Motor neuron (in vitro differentiated cells): Measurements from ENCODE around the gene KLK3. TPM values are rescaled to one million over a fixed set of nuclear protein-coding genes. Genes with fewer than 3 reads are reported as not detected.
A peak's percentile ranks its signal among the peaks of the same experiment; 100 is the strongest.

Experiments used
- ATAC-seq, 8 experiments: fragments of 200-7000 bp; cut with Tn5 transposase; replicated peaks in 6 of 8; 2 replicates each; pipeline ENCODE4 v1.8.0; 2021; ENCODE audit warnings: mild to moderate bottlenecking in 8 of 8, moderate library complexity in 8 of 8
- H3K27ac ChIP-seq, 2 donors: fragments of 250-450 bp; sonication (Bioruptor Pico); 2 replicates each; pipeline ENCODE4 v1.9.0; 2021; ENCODE audit warnings: antibody characterized with exemption in 2 of 2, mild to moderate bottlenecking in 2 of 2, moderate library complexity in 1 of 2
- H3K4me1 ChIP-seq, 2 donors: fragments of 250-450 bp; sonication (Bioruptor Pico); replicated peaks in 1 of 2; 2 replicates each; pipeline ENCODE4 v1.6.1; 2021; ENCODE audit warnings: antibody characterized with exemption in 2 of 2, mild to moderate bottlenecking in 2 of 2, moderate library complexity in 1 of 2
- H3K4me3 ChIP-seq, 5 donors: fragments of 250-450 bp; sonication (Bioruptor Pico); 2 replicates each; pipeline ENCODE4 v1.9.0; 2021; ENCODE audit warnings: antibody characterized with exemption in 5 of 5, mild to moderate bottlenecking in 5 of 5, moderate library complexity in 4 of 5
- WGBS, 10 experiments: fragments of 450-650 bp; shearing (Covaris generic); methylation state at CpG; one replicate each; pipeline ENCODE4 v1.0.0; 2022; 5-methylcytosine and 5-hydroxymethylcytosine counted together
- in situ Hi-C, 9 experiments: fragments of 400-800 bp; cut with MboI; loops; one replicate each; pipeline ENCODE4 v1.15.0; 2021; ENCODE audit warnings: low sequenced_read_pairs in 9 of 9, low pct_unique_long_range_greater_than_20kb in 2 of 9; ENCODE audit not compliant: unreplicated experiment in 9 of 9
- total RNA-seq, 8 experiments: library from RNA; unstranded; fragments of 300-600 nt; gene quantifications; 2 replicates each; pipeline versions ENCODE4 v1.2.3 to v1.2.4, GENCODE V29; 2022

Gene KLK3
- total RNA-seq, 8 experiments from 2014 or later = 0.60 to 3.2 (median 1.2) TPM; not detected in 2

DNA sequence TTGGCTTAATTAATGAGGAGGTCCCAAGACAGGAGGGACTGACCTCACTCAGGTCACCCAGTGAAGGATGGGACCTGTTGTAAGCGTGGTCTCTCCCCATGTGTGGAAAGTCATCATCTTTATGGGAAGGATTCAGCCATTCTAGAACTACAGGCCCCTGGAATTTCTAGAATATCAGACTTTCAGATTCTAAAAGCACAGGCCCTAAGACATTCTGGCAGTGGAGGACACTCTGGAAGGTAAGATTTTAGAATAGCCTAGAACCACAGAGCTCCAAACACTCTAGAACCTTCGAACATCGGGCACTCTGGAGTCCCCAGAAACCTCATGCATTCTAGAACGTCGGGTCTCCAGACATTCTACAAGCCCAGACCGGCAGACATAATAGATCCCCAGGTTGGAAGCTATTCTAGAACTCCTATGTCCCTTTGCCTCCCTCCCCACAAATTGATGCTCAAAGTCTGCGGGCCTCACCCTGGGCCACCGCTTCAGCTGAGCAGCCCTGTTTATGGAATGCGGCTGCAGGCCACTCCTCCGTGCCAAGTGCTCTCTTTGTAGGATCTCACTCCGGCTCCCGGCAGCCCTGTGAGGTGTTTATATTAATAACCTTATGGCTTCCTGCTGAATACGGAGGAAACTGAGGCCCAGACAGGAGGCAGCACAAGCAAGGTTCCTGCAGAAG is 19.5 kb upstream of the KLK3 start:
- Histone ChIP-seq H3K27ac (no peak overlapping the region), H3K4me3 (peak overlapping the region; percentile 40 to 50 (median 43)), H3K4me1 (peaks cover 0 to 14% of the 10 kb centered on the region in 2 donors)
- in situ Hi-C loops = no loop called here
- 0 to 83% (median 33%) methylated on average over 1 to 13 of the region's 13 CpGs; no CpG with 5 or more reads in 4 of the 10 experiments for WGBS, 10 experiments
- ATAC-seq = peak; percentile 15 to 42 (median 35)

DNA sequence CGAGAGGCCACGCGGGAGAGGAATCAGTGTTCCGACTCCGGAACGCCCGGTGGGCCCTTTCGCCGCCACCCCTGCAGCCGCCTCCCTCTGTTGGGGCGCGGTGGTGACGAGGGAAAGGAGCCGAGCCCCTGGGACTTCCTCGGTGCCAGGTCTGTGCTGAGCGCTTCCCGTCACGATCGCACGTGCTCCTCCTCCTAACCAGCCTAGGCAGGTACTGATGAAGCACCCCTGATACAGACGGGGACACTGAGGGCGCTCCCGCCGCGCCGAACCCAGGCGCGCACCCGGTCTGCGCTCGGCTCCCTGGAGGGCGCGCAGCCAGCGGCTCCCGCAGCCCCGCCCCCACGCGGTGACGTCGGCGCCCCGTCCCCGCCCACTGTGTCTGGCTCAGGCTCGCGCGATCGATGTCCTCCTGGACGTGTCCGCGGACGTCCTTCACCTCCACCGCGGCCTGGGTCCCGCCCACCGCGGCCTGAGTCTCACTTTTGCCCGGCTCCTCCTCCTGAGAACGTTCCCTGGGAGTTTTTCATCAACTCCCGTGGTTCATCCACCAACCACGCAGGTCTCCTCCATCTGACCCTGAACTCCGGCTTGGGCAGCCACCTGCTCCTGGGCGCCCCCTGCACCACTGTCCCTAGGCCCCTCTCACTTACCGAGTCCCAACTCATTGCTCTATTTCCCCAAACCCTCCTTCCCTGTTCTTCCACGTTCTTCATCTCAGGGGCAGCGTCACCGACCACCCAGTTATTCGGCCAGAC is 18.8 kb upstream of the KLK3 start:
- Histone ChIP-seq H3K4me3 (peak overlapping the region; percentile 40 to 50 (median 43)), H3K4me1 (peaks cover 0 to 14% of the 10 kb centered on the region in 2 donors), H3K27ac (peak overlapping the region in 1 of 2 donors; percentile 37)
- WGBS, 10 experiments = 0 to 13% (median 1%) methylated on average over 1 to 28 of the region's 67 CpGs; no CpG with 5 or more reads in 3 of the 10 experiments
- peak; percentile 95 to 99 (median 97) for ATAC-seq
- in situ Hi-C loops = no loop called here

DNA sequence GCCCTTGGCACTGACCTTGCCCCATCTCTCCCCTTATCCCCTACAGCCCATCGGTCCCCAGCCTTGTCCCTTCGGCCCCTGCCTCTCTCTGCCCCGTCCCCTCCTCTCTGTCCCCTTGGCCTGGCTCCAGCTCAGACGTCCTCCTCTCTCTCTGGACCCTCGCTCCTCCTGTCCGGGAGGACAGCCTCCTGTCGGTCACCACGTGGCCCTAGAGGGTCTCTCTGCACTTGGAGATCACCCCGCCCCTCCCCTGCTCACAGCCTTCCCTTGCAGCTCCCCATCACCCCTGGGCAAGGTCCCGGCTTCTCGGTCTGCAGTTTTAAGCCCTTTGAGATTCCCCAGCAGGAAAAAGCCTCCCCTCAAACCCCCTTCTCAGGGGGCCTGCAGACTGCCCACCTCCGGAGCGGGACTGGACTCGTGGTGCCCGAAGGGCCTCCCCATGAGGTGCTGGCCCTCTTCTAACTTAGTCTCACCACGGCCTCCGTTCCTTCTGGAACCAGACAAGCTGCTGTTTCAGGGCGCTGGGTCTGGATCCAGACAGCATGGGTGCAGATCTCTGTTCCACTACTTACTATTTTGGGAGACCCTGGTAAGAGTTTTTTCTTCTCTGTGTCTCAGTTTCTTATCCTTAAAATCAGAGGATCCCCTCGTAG is 18.0 kb upstream of the KLK3 start:
- ATAC-seq = peak in 4 of 8 experiments; percentile 1 to 14 (median 6)
- 55 to 100% (median 86%) methylated on average over 1 to 4 of the region's 19 CpGs; no CpG with 5 or more reads in 4 of the 10 experiments for WGBS, 10 experiments
- in situ Hi-C loops = no loop called here
- peak overlapping the region in 1 of 2 donors; percentile 37 for H3K27ac ChIP-seq
- peaks cover 0 to 14% of the 10 kb centered on the region in 2 donors for H3K4me1 ChIP-seq
- H3K4me3 ChIP-seq = no peak overlapping the region

DNA sequence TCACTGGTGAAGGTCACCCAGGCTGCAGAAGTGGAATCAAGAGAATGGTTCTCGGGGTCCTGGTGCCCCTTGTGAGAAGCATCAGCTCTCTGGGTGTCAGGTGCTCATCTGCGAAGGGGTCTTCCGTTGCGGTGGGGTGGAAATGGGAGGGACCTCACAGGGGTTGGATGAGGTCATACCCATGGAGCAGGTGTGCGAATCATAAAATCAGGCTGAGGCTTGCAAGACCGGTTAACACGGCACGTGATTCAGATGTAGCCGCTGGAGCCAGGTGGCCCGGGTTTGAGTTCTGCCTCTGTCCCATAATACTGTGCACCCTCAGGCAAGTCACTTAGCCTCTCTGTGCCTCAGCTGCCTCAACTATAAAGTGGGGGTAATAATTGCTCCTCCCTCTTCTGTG is 17.4 kb upstream of the KLK3 start:
- no peak overlapping the region for H3K27ac ChIP-seq
- peaks cover 0 to 14% of the 10 kb centered on the region in 2 donors for H3K4me1 ChIP-seq
- ATAC-seq = no peak
- in situ Hi-C loops = no loop called here
- 70 to 89% (median 80%) methylated on average over 1 to 7 of the region's 10 CpGs; no CpG with 5 or more reads in 3 of the 10 experiments for WGBS, 10 experiments
- no peak overlapping the region for H3K4me3 ChIP-seq

DNA sequence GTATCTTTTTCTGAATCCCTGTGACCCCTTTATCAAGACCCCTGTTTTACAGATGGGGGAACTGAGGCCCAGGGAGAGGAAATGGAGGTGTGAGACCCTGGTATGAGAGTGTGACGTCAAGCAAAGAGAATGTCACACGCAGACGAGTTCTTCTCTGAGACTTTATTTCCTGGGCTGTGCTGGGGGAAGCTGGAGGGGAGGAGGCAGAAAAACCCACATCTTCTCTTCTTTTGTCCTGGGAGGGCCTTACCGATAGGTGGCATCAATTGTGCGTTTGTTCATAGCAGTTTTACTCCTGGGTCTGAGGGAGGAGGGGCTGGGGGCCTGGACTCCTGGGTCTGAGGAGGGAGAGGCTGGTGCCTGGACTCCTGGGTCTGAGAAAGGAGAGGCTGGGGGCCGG is 16.5 kb upstream of the KLK3 start:
- peaks cover 0 to 14% of the 10 kb centered on the region in 2 donors for H3K4me1 ChIP-seq
- no peak for ATAC-seq
- no peak overlapping the region for H3K27ac ChIP-seq
- no peak overlapping the region for H3K4me3 ChIP-seq
- 10 to 35% (median 16%) methylated on average over 1 to 3 of the region's 6 CpGs; no CpG with 5 or more reads in 4 of the 10 experiments for WGBS, 10 experiments
- in situ Hi-C loops = no loop called here

DNA sequence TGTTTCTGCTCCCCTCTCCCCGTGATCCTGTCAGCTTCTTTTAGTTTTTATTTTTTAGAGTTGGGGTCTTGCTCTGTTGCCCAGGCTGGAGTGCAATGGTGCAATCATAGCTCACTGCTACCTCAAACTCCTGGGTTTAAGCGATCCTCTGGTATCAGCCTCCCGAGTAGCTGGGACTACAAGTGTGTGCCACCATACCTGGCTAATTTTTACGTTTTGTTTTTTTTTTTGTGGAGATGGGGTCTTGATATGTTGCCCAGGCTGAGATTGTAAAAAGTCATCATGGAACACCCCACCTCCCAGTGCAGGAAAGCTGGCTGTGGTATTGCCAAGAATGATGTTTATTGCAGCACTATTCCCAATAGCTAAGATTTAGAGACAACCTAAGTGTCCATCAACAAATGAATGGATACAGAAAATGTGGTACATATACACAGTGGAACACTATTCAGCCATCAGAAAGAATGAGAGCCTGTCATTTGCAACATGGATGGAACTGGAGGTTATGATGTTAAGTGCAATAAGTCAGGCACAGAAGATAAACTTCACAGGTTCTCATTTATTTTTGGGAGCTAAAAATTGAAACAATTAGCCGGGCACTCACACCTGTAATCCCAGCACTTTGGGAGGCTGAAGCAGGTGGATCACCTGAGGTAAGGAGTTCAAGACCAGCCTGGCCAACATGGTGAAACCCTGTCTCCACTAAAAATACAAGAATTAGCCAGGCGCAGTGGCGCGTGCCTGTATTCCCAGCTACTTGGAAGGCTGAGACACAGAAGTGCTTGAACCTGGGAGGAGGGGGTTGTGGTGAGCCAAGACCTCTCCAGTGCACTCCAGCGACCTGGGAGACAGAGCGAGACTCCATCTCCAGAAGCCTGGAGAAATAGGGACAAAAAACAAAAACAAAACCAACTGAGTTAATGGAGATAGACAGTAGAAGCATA is 14.7 kb upstream of the KLK3 start:
- in situ Hi-C loops = no loop called here
- H3K27ac ChIP-seq = no peak overlapping the region
- H3K4me1 ChIP-seq = peaks cover 0 to 12% of the 10 kb centered on the region in 2 donors
- no peak overlapping the region for H3K4me3 ChIP-seq
- ATAC-seq = no peak
- 36 to 92% (median 63%) methylated on average over 2 to 8 of the region's 10 CpGs for WGBS, 10 experiments

DNA sequence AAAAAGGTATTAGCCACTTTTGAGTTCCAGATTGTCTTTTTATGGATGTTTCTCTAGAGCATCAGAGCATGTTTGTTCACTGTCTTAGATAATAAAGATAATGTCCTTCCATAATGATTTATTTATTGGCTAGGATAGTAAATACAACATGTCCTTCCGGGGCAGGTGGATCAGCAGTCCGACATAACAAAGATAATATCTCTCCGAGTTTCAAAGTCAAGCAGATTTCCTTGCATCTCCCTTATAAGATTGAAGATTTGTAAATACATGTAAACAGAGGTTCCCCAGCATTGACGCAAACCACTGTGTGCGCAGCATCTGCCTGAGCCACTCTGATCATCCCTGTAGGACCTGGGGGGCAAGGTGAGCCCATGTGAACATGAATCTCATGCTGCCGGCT is 12.6 kb upstream of the KLK3 start:
- ATAC-seq = no peak
- in situ Hi-C loops = no loop called here
- Histone ChIP-seq H3K4me1 (no peaks in the 10 kb centered on the region), H3K4me3 (no peak overlapping the region), H3K27ac (no peak overlapping the region)
- 33 to 100% (median 63%) methylated on average over 1 to 6 of the region's 6 CpGs; no CpG with 5 or more reads in 1 of the 10 experiments for WGBS, 10 experiments

DNA sequence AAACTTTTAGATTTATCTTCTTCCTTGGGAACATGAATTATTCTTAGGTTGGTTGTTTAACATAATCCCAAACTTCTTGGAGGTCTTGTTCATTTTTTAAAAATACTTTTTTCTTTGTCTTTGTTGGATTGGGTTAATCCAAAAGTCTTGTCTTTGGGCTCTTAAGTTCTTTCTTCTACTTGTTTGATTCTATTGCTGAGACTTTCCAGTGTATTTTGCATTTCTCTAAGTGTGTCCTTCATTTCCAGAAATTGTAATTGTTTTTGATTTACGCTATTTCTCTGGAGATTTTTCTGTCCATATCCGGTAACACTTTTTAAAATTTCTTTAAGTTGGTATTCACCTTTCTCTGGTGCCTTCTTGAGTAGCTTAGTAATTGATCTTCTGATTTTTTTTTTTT is 11.5 kb upstream of the KLK3 start:
- in situ Hi-C loops = no loop called here
- Histone ChIP-seq H3K4me1 (no peaks in the 10 kb centered on the region), H3K27ac (no peak overlapping the region), H3K4me3 (no peak overlapping the region)
- no peak for ATAC-seq
- WGBS, 10 experiments = 31 to 100% (median 86%) methylated on average over 1 to 2 of the region's 2 CpGs

DNA sequence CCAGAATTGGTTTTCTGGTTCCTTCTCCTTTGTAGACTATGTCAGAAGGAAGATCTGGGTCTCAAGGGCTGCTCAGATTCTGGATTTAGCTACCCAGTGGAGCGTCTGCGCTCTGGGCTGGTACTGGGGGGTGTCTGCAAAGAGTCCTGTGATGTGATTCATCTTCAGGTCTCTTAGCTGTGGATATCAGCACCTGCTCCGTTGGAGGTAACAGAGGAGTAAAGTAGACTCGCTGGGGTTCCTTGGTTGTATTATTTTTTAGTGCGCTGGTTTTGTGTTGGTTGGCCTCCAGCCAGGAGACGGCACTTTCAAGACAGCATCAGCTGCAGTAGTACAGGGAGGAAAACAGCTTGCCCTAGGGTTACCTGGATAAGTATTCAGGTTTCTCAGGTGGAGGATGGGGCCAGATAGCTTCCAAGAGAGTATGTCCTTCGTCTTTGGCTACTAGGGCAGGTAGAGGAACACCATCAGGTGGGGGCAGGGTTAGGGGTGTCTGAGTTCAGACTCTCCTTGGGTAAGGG is 11.0 kb upstream of the KLK3 start:
- in situ Hi-C loops = no loop called here
- no peaks in the 10 kb centered on the region for H3K4me1 ChIP-seq
- H3K4me3 ChIP-seq = no peak overlapping the region
- ATAC-seq = no peak
- WGBS, 10 experiments = 0 to 100% (median 40%) methylated on average over 1 to 6 of the region's 7 CpGs; no CpG with 5 or more reads in 3 of the 10 experiments
- no peak overlapping the region for H3K27ac ChIP-seq

DNA sequence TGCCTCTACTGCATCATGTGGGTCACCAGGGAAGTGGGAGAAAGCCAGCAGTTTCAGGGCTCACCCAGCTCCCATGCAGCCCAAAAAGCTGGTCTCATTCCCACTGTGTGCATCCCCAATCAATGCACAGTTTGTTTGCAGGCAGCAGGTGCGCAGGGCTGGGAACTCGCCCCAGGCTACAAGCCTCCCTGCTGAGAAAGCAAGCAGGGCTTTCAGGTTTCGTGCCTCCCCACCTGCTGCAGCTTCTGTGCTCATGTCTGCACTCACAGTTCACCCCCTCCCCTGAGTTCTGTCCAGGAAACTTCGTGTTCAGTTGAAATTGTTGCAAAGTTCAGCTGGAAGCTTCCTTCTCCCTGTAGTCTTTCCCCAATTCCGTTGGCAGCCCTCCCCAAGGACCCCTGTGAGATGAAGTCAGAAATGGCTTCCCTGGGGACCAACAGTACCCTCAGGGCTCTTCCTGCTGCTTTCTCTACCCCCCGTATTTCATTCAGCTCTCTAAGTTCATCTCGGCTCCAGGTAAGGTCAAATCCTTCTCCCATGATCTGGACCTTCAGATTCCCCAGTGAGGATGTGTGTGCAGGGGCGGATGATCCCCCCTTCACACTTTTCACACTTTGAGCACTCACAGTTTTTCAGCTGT is 10.3 kb upstream of the KLK3 start:
- Histone ChIP-seq H3K27ac (no peak overlapping the region), H3K4me1 (no peaks in the 10 kb centered on the region), H3K4me3 (no peak overlapping the region)
- 0 to 48% (median 17%) methylated on average over 1 to 6 of the region's 8 CpGs; no CpG with 5 or more reads in 2 of the 10 experiments for WGBS, 10 experiments
- in situ Hi-C loops = no loop called here
- no peak for ATAC-seq

DNA sequence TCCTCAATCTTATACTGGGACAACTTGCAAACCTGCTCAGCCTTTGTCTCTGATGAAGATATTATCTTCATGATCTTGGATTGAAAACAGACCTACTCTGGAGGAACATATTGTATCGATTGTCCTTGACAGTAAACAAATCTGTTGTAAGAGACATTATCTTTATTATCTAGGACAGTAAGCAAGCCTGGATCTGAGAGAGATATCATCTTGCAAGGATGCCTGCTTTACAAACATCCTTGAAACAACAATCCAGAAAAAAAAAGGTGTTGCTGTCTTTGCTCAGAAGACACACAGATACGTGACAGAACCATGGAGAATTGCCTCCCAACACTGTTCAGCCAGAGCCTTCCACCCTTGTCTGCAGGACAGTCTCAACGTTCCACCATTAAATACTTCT is 4.0 kb upstream of the KLK3 start:
- H3K4me3 ChIP-seq = no peak overlapping the region
- no peak overlapping the region for H3K27ac ChIP-seq
- 0 to 50% (median 3%) methylated on average over 1 to 3 of the region's 3 CpGs; no CpG with 5 or more reads in 2 of the 10 experiments for WGBS, 10 experiments
- no peak for ATAC-seq
- H3K4me1 ChIP-seq = no peaks in the 10 kb centered on the region
- in situ Hi-C loops = no loop called here

DNA sequence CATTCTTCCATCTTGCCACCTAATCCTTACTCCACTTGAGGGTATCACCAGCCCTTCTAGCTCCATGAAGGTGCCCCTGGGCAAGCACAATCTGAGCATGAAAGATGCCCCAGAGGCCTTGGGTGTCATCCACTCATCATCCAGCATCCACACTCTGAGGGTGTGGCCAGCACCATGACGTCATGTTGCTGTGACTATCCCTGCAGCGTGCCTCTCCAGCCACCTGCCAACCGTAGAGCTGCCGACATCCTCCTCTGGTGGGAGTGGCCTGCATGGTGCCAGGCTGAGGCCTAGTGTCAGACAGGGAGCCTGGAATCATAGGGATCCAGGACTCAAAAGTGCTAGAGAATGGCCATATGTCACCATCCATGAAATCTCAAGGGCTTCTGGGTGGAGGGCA is 3.1 kb upstream of the KLK3 start:
- in situ Hi-C loops = no loop called here
- no peak overlapping the region for H3K4me3 ChIP-seq
- no peak for ATAC-seq
- 50 to 80% methylated on average over 2 of the region's 4 CpGs; no CpG with 5 or more reads in 8 of the 10 experiments for WGBS, 10 experiments
- H3K4me1 ChIP-seq = no peaks in the 10 kb centered on the region
- H3K27ac ChIP-seq = no peak overlapping the region
